ENCODE data around the gene RPS2. TPM values are rescaled to one million over a fixed set of nuclear protein-coding genes. Genes with fewer than 3 reads are reported as not detected.

RPS2 gene
- total RNA-seq, 2 experiments from 2014 or later, result 2,364 to 2,405 TPM

GRCh38 chr16:1915732-1916639 is 48.6 kb downstream of the RPS2 start:
- POLR2A ChIA-PET, result interaction anchor here (1.3 kb wide), 1 partner anchor 13 kb away, joined by 3 read pairs; no protein-coding TSS in a partner anchor
- peaks cover 40% of the 10 kb centered on the region for H3K27me3 Mint-ChIP-seq
- no peaks in the 10 kb centered on the region for H3K9me3 Mint-ChIP-seq
- CTCF ChIA-PET, result no interaction called here
- DNase-seq, result no peak
- H3K4me3 Mint-ChIP-seq, result no peak overlapping the region
- no peak overlapping the region for H3K27ac Mint-ChIP-seq
- H3K36me3 Mint-ChIP-seq (ENCODE audit: low read depth), result no peaks in the 10 kb centered on the region
- no peaks in the 10 kb centered on the region for H3K4me1 Mint-ChIP-seq

GRCh38 chr16:1914988-1915387 is 49.6 kb downstream of the RPS2 start:
- CTCF ChIA-PET, result no interaction called here
- Mint-ChIP-seq H3K4me1 (no peaks in the 10 kb centered on the region), H3K36me3 (ENCODE audit: low read depth) (no peaks in the 10 kb centered on the region), H3K9me3 (no peaks in the 10 kb centered on the region), H3K27ac (no peak overlapping the region), H3K27me3 (peaks cover 33% of the 10 kb centered on the region), H3K4me3 (no peak overlapping the region)
- DNase-seq, result no peak
- POLR2A ChIA-PET, result no interaction called here

- no peak for DNase-seq
- no peaks in the 10 kb centered on the region for H3K9me3 Mint-ChIP-seq
- no peak overlapping the region for H3K27ac Mint-ChIP-seq
- ChIA-PET CTCF (interaction anchor here (0.6 kb wide), 1 partner anchor 86 kb away, joined by 3 read pairs; no protein-coding TSS in a partner anchor), POLR2A (no interaction called here)
- H3K27me3 Mint-ChIP-seq, result peaks cover 30% of the 10 kb centered on the region
- H3K4me3 Mint-ChIP-seq, result no peak overlapping the region
- no peaks in the 10 kb centered on the region for H3K36me3 Mint-ChIP-seq (ENCODE audit: low read depth)
- no peaks in the 10 kb centered on the region for H3K4me1 Mint-ChIP-seq
Measured at GRCh38 chr16:1914084-1914608, 50.5 kb downstream of the RPS2 start.

GRCh38 chr16:1913327-1914083 is 51.1 kb downstream of the RPS2 start:
- ChIA-PET POLR2A (no interaction called here), CTCF (no interaction called here)
- Mint-ChIP-seq H3K36me3 (ENCODE audit: low read depth) (no peaks in the 10 kb centered on the region), H3K4me1 (no peaks in the 10 kb centered on the region), H3K4me3 (no peak overlapping the region), H3K27ac (no peak overlapping the region), H3K27me3 (peaks cover 29% of the 10 kb centered on the region), H3K9me3 (no peaks in the 10 kb centered on the region)
- DNase-seq, result no peak

GRCh38 chr16:1912215-1912543 is 52.4 kb downstream of the RPS2 start:
- Mint-ChIP-seq H3K9me3 (no peaks in the 10 kb centered on the region), H3K4me1 (no peaks in the 10 kb centered on the region), H3K27me3 (peaks cover 26% of the 10 kb centered on the region), H3K4me3 (no peak overlapping the region), H3K36me3 (ENCODE audit: low read depth) (no peaks in the 10 kb centered on the region), H3K27ac (no peak overlapping the region)
- POLR2A ChIA-PET, result no interaction called here
- CTCF ChIA-PET, result no interaction called here
- no peak for DNase-seq

Other genes with a start within 250 kb of the RPS2 start
- 10 to 100 TPM; 48.0 to 52.0 TPM for gene NME3, start 193.3 kb downstream of the RPS2 start, total RNA-seq
- 10 to 100 TPM; 23.5 to 24.7 TPM for gene EME2, start 192.0 kb downstream of the RPS2 start, total RNA-seq
- gene MRPS34, start 191.7 kb downstream of the RPS2 start, total RNA-seq, result 10 to 100 TPM; 94.9 to 98.3 TPM
- 10 to 100 TPM; 46.4 to 47.7 TPM for gene SPSB3, start 182.3 kb downstream of the RPS2 start, total RNA-seq
- 10 to 100 TPM; 40.8 to 43.5 TPM for gene NUBP2, start 181.9 kb downstream of the RPS2 start, total RNA-seq
- gene IGFALS, start 171.1 kb downstream of the RPS2 start, total RNA-seq, result under 1 TPM in 1 of 2 experiments, not detected in 1; 0.23 TPM
- gene HAGH, start 138.0 kb downstream of the RPS2 start, total RNA-seq, result 10 to 100 TPM; 51.3 to 51.8 TPM
- gene FAHD1, start 137.6 kb downstream of the RPS2 start, total RNA-seq, result 1 to 10 TPM; 7.7 to 7.9 TPM
- gene MEIOB, start 92.7 kb downstream of the RPS2 start, total RNA-seq, result under 1 TPM in 1 of 2 experiments, not detected in 1; 0.18 TPM
- gene HS3ST6, start 46.4 kb downstream of the RPS2 start, total RNA-seq, result not detected
- gene MSRB1, start 21.6 kb downstream of the RPS2 start, total RNA-seq, result 10 to 100 TPM; 17.9 TPM
- gene RPL3L, start 10.1 kb downstream of the RPS2 start, total RNA-seq, result not detected
- 100 to 1,000 TPM; 131 to 138 TPM for gene NDUFB10, start 5.3 kb downstream of the RPS2 start, total RNA-seq
- not detected for gene RNF151, start 2.0 kb upstream of the RPS2 start, total RNA-seq
- 10 to 100 TPM; 27.7 to 28.7 TPM for gene TBL3, start 7.2 kb upstream of the RPS2 start, total RNA-seq
- gene NOXO1, start 16.6 kb upstream of the RPS2 start, total RNA-seq, result under 1 TPM in 1 of 2 experiments, not detected in 1; 0.23 TPM
- gene GFER, start 19.4 kb upstream of the RPS2 start, total RNA-seq, result 10 to 100 TPM; 29.1 to 32.0 TPM
- gene SYNGR3, start 25.1 kb upstream of the RPS2 start, total RNA-seq, result 10 to 100 TPM; 12.3 to 12.6 TPM
- gene ZNF598, start 45.0 kb upstream of the RPS2 start, total RNA-seq, result 10 to 100 TPM; 52.1 to 53.6 TPM
- under 1 TPM; 0.48 to 0.65 TPM for gene NPW, start 55.0 kb upstream of the RPS2 start, total RNA-seq
- gene NHERF2, start 62.1 kb upstream of the RPS2 start, total RNA-seq, result under 1 TPM; 0.85 to 0.96 TPM
- 10 to 100 TPM; 22.5 to 24.5 TPM for gene NTHL1, start 83.0 kb upstream of the RPS2 start, total RNA-seq
- gene TSC2, start 83.2 kb upstream of the RPS2 start, total RNA-seq, result 10 to 100 TPM; 88.4 to 90.1 TPM
- 10 to 100 TPM; 60.5 to 69.6 TPM for gene PKD1, start 171.1 kb upstream of the RPS2 start, total RNA-seq
- gene RAB26, start 183.8 kb upstream of the RPS2 start, total RNA-seq, result 1 to 10 TPM in 1 of 2 experiments, under 1 TPM in 1; 0.83 to 1.1 TPM
- gene TRAF7, start 191.0 kb upstream of the RPS2 start, total RNA-seq, result 10 to 100 TPM; 57.3 to 60.3 TPM
- 1 to 10 TPM in 1 of 2 experiments, under 1 TPM in 1; 0.18 to 1.4 TPM for gene CASKIN1, start 231.8 kb upstream of the RPS2 start, total RNA-seq
- gene MLST8, start 240.6 kb upstream of the RPS2 start, total RNA-seq, result 10 to 100 TPM; 32.6 to 33.7 TPM
- gene BRICD5, start 246.0 kb upstream of the RPS2 start, total RNA-seq, result 10 to 100 TPM; 10.3 to 12.5 TPM

Measured in activated CD4-positive, alpha-beta memory T cell treated with anti-CD3 and anti-CD28 coated beads, Interleukin-2, amount 10 ng/mL, durations not matched to agents 7 days and 5 days (primary cell).